Fibroblast of skin of left biceps (primary cell): ENCODE results near the gene EEF2.
A peak's percentile ranks its signal among the peaks of the same experiment; 100 is the strongest.
"Not testable (repeated sequence)": the region's sequence is repeated elsewhere in the genome, so short reads cannot be mapped to it uniquely, and the experiment has no call there.

Experiments
- DNase-seq, 2 experiments: peaks; one replicate each; pipeline ENCODE4 v3.0.0-alpha.2; 2013; ENCODE audit warnings: low read depth in 2 of 2

Gene EEF2

DNA sequence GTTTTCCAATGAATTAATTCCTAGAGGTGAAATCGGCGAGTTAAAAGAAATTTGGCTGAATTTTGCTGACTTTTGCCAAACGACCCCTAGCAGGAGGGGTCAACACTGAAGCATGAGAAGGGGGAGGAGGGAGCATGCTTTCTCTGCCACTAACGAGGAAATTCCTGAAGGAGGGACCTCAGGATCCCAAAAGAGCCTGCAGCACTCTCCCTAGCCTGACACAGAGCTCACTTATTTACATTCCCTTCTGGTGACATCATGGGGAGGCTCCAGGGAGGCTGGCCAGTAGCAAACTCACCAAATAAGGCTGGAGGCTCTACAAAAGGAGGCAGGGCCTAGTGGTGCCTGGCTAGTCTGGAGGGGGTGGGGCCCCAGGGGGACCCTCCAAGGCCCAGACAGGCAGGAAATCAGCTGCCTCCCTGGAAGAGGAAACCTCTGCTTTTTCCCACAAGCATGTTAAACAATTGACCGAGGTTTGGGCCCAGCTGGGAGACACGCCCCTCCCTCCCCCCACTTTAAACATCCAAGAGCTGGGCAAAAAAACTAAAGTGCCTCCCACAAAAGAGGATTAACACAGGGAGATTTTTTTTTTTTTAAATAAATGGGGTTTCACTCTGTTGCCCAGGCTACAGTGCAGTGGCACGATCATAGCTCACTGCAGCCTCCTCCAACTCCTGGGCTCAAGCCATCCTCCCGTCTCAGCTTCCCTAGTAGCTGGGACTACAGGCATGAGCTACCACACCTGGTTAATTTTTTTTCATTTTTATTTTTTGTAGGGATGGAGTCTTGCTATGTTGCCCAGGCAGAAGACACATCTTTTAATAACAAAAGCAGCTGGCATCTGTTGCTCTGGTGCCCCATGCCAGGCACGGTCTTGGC is 16.5 kb downstream of the EEF2 start:
- peak; percentile 99 for DNase-seq

- DNase-seq, result not testable (repeated sequence)
Measured at GRCh38 chr19:3967983-3968382, 17.3 kb downstream of the EEF2 start.

- no peak for DNase-seq
Measured at GRCh38 chr19:3966051-3967017, 18.9 kb downstream of the EEF2 start.

- no peak for DNase-seq
Measured at GRCh38 chr19:3964256-3965194, 20.7 kb downstream of the EEF2 start.

DNA sequence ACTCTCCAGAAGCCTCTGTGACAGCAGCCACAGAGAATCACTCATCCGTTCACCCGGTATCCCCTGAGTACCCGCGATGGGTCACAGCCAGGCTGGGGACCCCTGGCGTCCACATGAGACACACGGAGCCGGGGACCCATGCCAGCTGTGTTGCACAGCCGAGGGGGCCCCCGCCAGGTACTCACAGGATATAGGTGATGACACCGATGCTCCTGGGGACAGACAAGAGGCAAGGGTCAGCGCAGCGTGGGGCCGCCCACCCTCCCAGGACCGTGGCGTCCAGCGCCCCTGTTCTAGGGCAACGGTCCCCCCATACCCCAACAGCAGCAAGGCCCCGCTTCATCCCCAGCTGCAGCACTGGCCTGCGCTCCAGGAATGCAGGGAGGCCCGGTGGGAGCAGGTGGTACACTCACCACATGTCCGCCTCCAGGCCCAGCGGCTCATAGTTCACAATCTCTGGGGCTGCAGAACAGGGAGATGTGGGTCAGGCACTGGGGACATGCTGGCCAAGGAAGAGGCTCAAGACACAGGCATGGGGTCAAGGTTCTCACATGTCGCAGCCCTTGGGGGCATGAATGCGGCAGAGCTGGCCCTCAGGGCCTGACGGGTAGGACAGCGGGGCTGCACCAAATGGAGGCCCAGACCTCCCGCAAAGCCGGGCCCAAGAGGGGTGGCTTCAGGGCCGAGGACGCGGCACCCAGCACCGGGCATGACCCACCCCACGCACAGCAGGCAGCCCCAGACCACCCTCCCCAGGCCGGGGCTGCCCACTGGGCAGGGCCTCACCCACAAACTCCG is 21.6 kb downstream of the EEF2 start:
- DNase-seq, result no peak

GRCh38 chr19:3961007-3961406 is 24.3 kb downstream of the EEF2 start:
- DNase-seq, result no peak

DNA sequence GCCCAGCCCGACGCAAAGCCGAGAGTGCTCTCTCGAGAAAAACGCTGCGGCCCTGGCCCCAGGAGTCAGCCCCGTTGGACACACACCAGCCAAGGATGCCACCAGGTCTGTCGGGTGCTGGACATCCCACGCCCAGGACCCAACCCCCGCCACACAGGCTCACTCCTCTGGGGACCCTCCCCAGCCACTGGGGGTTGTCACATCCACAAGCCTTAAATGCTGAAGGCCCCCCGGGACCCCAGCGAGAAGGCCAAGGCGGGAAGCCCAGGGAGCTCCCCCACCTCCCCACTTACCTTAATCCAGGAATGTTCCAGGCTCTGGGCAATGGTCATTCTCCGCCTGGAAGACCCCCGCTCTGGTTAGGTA is 25.5 kb downstream of the EEF2 start:
- DNase-seq, result no peak

- no peak for DNase-seq
Measured at GRCh38 chr19:3958836-3959765, 26.2 kb downstream of the EEF2 start.

GRCh38 chr19:3955688-3956087 is 29.6 kb downstream of the EEF2 start:
- no peak for DNase-seq

- DNase-seq, result not testable (repeated sequence)
Measured at GRCh38 chr19:3955276-3955675, 30.0 kb downstream of the EEF2 start.

DNA sequence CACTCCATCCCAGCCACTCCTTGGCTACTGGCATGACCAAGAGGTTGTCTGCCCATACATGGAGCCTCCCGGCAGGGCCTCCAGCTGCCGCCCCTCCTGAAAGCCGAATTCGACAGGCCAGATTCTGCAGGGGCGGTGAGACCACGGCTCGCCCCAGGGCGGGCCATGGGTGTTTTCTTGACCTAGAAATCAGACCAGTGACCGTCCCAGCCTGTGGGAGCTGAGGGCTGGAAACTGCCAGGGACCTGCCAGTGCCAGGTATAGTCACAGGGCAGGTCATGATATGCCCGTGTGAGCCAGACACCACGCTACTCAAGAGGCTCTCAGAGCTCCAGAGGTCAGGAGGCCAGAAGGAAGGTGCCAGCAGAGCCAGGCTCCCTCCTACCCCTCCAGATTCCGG is 31.2 kb downstream of the EEF2 start:
- DNase-seq, result no peak

- DNase-seq, result not testable (repeated sequence)
Measured at GRCh38 chr19:3952755-3953276, 32.4 kb downstream of the EEF2 start.

- no peak for DNase-seq
Measured at GRCh38 chr19:3950871-3951861, 34.1 kb downstream of the EEF2 start.

DNA sequence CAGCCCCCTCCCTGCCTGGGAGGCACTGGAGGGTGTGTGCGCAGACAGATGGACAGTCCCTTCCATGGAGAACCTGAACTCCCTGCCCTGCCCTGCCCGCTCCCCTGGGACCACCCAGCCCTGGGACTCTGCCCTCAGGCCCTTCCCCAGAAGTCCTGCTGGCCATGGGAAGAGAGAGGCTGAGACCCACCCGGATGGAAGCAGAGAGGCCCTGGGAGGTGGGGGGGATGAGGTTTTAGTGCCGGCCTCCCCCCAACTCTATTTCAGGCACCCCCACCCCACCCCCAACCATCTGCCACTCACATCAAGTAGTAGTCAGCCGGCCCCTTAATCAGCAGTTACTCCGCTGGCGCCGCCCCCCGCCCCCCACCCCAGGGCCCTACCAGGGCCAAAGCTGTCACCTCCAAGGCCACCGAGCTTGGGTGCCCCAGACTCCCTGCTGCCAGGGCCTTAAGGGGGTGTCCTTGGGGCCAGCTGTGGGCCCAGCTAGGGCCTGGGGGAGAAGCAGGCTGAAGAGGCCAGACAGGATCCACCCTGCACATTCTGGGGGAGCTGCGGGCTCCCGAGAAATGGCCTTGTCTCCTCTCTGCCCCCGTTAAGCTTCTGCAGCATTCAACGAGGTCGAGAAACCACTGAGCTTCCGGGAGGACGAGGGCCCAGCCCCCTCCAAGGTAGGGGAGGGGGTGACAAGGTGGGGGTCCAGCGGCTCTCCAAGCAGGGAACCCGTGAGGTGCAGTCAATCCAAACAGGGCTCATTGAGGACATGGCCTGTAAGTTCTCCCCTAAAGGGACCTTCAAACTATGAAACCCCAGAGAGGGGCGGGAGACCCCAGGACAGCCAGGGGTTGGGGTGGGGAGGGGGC is 35.0 kb downstream of the EEF2 start:
- no peak for DNase-seq

GRCh38 chr19:3949294-3949693 is 36.0 kb downstream of the EEF2 start:
- DNase-seq, result no peak

GRCh38 chr19:3947316-3947933 is 37.8 kb downstream of the EEF2 start:
- not testable (repeated sequence) for DNase-seq

DNA sequence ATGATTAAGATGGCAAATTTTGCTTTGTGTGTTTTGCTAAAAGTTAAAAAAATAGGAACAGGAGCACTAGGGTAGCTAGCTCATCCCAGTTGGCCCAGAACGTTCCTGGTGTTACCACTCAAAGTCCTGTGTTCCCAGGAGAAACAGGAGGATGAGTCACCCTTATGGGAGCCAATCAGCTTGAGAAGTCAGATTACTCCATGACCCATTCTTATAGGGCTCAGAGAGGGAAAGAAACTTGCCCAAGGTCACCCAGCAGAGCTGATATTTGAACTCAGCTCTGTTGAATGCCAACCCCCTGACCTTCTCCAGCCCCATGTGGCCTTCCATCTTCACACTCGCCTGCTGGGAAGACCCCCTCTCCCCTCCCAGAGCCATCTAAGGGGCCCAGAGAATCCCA is 39.4 kb downstream of the EEF2 start:
- no peak for DNase-seq
